Neuronal stem cell (in vitro differentiated cells): Measurements from ENCODE around the gene CDH13.

Experiments used
- DNase-seq: peaks from one replicate; pipeline ENCODE4 v3.0.0-alpha.2; 2013; ENCODE audit warnings: low spot score
- H2AFZ ChIP-seq: one replicate; pipeline ENCODE4 v1.6.1; 2013; ENCODE audit warnings: mild to moderate bottlenecking, low read length, inconsistent platforms
- H2AK5ac ChIP-seq: 2 replicates; pipeline ENCODE4 v1.6.1; 2013; ENCODE audit warnings: low read depth, mild to moderate bottlenecking, inconsistent platforms, low read length, moderate library complexity, mixed read lengths
- H2BK120ac ChIP-seq: 2 replicates; pipeline ENCODE4 v1.6.1; 2013; ENCODE audit warnings: low read depth, mild to moderate bottlenecking, inconsistent platforms, low read length, moderate library complexity, mixed read lengths
- H2BK12ac ChIP-seq: one replicate; pipeline ENCODE4 v1.6.1; 2013; ENCODE audit warnings: low read length, inconsistent platforms
- H2BK15ac ChIP-seq: 2 replicates; pipeline ENCODE4 v1.6.1; 2013; ENCODE audit warnings: mild to moderate bottlenecking, low read length, inconsistent platforms, mixed read lengths
- H2BK5ac ChIP-seq: one replicate; pipeline ENCODE4 v1.6.1; 2013; ENCODE audit warnings: inconsistent platforms, mild to moderate bottlenecking, low read length, moderate library complexity
- H3K14ac ChIP-seq: one replicate; pipeline ENCODE4 v1.6.1; 2013; ENCODE audit warnings: low read length, inconsistent platforms
- H3K18ac ChIP-seq: 2 replicates; pipeline ENCODE4 v1.6.1; 2013; ENCODE audit warnings: low read length, inconsistent platforms
- H3K23ac ChIP-seq: 2 replicates; pipeline ENCODE4 v1.6.1; 2013; ENCODE audit warnings: low read depth, mild to moderate bottlenecking, mixed read lengths, low read length, inconsistent platforms; ENCODE audit not compliant: poor library complexity
- H3K27ac ChIP-seq: replicated peaks from 3 replicates; pipeline ENCODE4 v1.5.1; 2013; ENCODE audit warnings: low read length, inconsistent platforms
- H3K27me3 ChIP-seq, 3 experiments: 2 replicates each; pipeline ENCODE4 v1.6.1; 2013; ENCODE audit warnings: low read length in 3 of 3, mild to moderate bottlenecking in 2 of 3, inconsistent platforms in 1 of 3, low read depth in 1 of 3, mixed read lengths in 1 of 3, moderate library complexity in 1 of 3; ENCODE audit not compliant: control insufficient read depth in 3 of 3, insufficient read depth in 3 of 3
- H3K36me3 ChIP-seq, 2 donors: replicated peaks in 1 of 2; 2 replicates each; pipeline ENCODE4 v1.6.1; 2013; ENCODE audit warnings: low read length in 2 of 2; ENCODE audit not compliant: control insufficient read depth in 2 of 2, insufficient read depth in 2 of 2
- H3K4ac ChIP-seq: 2 replicates; pipeline ENCODE4 v1.6.1; 2013; ENCODE audit warnings: inconsistent platforms, mild to moderate bottlenecking, low read length, moderate library complexity
- H3K4me1 ChIP-seq, 2 donors: 1 replicate in 1 of 2; 2 replicates in 1 of 2; pipeline ENCODE4 v1.6.1; 2013; ENCODE audit warnings: low read length in 2 of 2, low read depth in 1 of 2; ENCODE audit not compliant: control insufficient read depth in 2 of 2, insufficient read depth in 1 of 2
- H3K4me2 ChIP-seq: one replicate; pipeline ENCODE4 v1.6.1; 2013; ENCODE audit warnings: mild to moderate bottlenecking, low read length, inconsistent platforms; ENCODE audit not compliant: insufficient read depth, poor library complexity, severe bottlenecking
- H3K4me3 ChIP-seq, 2 donors: 2 replicates each; pipeline ENCODE4 v1.5.1; 2013; ENCODE audit warnings: low read length in 2 of 2, mild to moderate bottlenecking in 2 of 2, inconsistent platforms in 1 of 2, moderate library complexity in 1 of 2
- H3K79me1 ChIP-seq: one replicate; pipeline ENCODE4 v1.6.1; 2013; ENCODE audit warnings: low read depth, mild to moderate bottlenecking, inconsistent platforms, low read length, moderate library complexity
- H3K9ac ChIP-seq: one replicate; pipeline ENCODE4 v1.6.1; 2013; ENCODE audit warnings: mild to moderate bottlenecking, low read depth, low read length, inconsistent platforms; ENCODE audit not compliant: poor library complexity
- H3K9me3 ChIP-seq, 2 donors: replicated peaks in 1 of 2; 2 replicates each; pipeline versions ENCODE3 to v1.6.1; 2013; ENCODE audit warnings: low read length in 2 of 2, mild to moderate bottlenecking in 2 of 2, inconsistent platforms in 1 of 2, low read depth in 1 of 2, mixed read lengths in 1 of 2, moderate library complexity in 1 of 2; ENCODE audit not compliant: control insufficient read depth in 2 of 2, insufficient read depth in 1 of 2
- H4K8ac ChIP-seq: one replicate; pipeline ENCODE4 v1.6.1; 2013; ENCODE audit warnings: low read depth, mild to moderate bottlenecking, inconsistent platforms, low read length, moderate library complexity
- H4K91ac ChIP-seq: one replicate; pipeline ENCODE4 v1.6.1; 2013; ENCODE audit warnings: low read length, low read depth, mild to moderate bottlenecking, inconsistent platforms; ENCODE audit not compliant: poor library complexity
- WGBS, 2 donors: extraction: QIAGEN DNeasy Blood & Tissue Kit; methylation state at CpG; one replicate each; pipeline ENCODE4 v1.1.7; 2013; ENCODE audit warnings: missing lambda C conversion rate in 2 of 2, mixed read lengths in 1 of 2; ENCODE audit not compliant: insufficient read length in 2 of 2, insufficient replicate concordance in 1 of 2; ENCODE audit errors: extremely low coverage in 2 of 2; 5-methylcytosine and 5-hydroxymethylcytosine counted together

Gene CDH13

GRCh38 chr16:83366228-83366627 lies 739.5 kb downstream of the CDH13 start:
- H3K18ac ChIP-seq = no peak overlapping the region
- H4K8ac ChIP-seq = no peak overlapping the region
- H3K36me3 ChIP-seq = no peaks in the 10 kb centered on the region
- H4K91ac ChIP-seq = no peak overlapping the region
- no peak overlapping the region for H2BK120ac ChIP-seq
- H2BK15ac ChIP-seq = no peak overlapping the region
- WGBS, 2 donors = no CpG with 5 or more reads among the region's 12 CpGs
- no peak overlapping the region for H2BK12ac ChIP-seq
- no peaks in the 10 kb centered on the region for H3K27me3 ChIP-seq
- no peak overlapping the region for H3K4me3 ChIP-seq
- H3K9ac ChIP-seq = no peak overlapping the region
- H2BK5ac ChIP-seq = no peak overlapping the region
- H3K14ac ChIP-seq = no peak overlapping the region
- H3K27ac ChIP-seq = no peak overlapping the region
- H3K4ac ChIP-seq = no peak overlapping the region
- DNase-seq = no peak
- no peaks in the 10 kb centered on the region for H3K4me1 ChIP-seq
- no peak overlapping the region for H3K23ac ChIP-seq
- H3K9me3 ChIP-seq = no peaks in the 10 kb centered on the region
- H2AK5ac ChIP-seq = no peak overlapping the region
- H2AFZ ChIP-seq = no peak overlapping the region
- no peaks in the 10 kb centered on the region for H3K79me1 ChIP-seq
- H3K4me2 ChIP-seq = no peak overlapping the region

DNA sequence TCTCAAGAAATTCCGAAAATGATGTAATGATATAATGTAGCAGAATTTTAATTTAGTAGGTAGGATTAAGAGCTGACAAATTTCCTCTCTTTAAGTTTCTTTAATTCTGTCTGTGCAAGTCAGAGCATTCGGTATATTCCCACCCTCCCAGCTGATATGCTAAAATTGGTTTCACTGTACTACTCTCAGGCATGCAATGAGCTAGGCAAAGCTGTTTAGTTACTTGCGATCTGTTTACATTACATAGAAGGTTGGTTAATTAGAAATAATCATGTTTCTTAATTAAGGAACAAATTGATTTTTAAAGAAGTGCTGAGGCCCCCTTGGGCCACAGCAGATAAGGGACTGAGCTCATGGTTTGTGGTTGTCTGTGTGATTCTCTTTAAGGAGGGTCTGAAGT lies 748.2 kb downstream of the CDH13 start:
- no peak overlapping the region for H3K4ac ChIP-seq
- no peak overlapping the region for H2BK120ac ChIP-seq
- no peak overlapping the region for H3K23ac ChIP-seq
- H3K9ac ChIP-seq = no peak overlapping the region
- H2AFZ ChIP-seq = no peak overlapping the region
- H2BK5ac ChIP-seq = no peak overlapping the region
- H3K18ac ChIP-seq = no peak overlapping the region
- H3K27ac ChIP-seq = no peak overlapping the region
- no peaks in the 10 kb centered on the region for H3K27me3 ChIP-seq
- DNase-seq = no peak
- H3K36me3 ChIP-seq = no peaks in the 10 kb centered on the region
- H4K91ac ChIP-seq = no peak overlapping the region
- H3K14ac ChIP-seq = no peak overlapping the region
- WGBS, 2 donors = no CpG with 5 or more reads among the region's 3 CpGs
- no peak overlapping the region for H2BK12ac ChIP-seq
- no peak overlapping the region for H4K8ac ChIP-seq
- H3K79me1 ChIP-seq = no peaks in the 10 kb centered on the region
- H2BK15ac ChIP-seq = no peak overlapping the region
- H3K4me2 ChIP-seq = no peak overlapping the region
- H3K4me1 ChIP-seq = no peaks in the 10 kb centered on the region
- no peak overlapping the region for H2AK5ac ChIP-seq
- no peak overlapping the region for H3K4me3 ChIP-seq
- no peaks in the 10 kb centered on the region for H3K9me3 ChIP-seq

GRCh38 chr16:83389751-83390150 lies 763.0 kb downstream of the CDH13 start:
- Histone ChIP-seq H3K79me1 (no peaks in the 10 kb centered on the region), H3K14ac (no peak overlapping the region), H3K27ac (no peak overlapping the region), H3K4me3 (no peak overlapping the region), H2BK15ac (no peak overlapping the region), H3K27me3 (no peaks in the 10 kb centered on the region), H3K4ac (no peak overlapping the region), H3K9ac (no peak overlapping the region), H3K9me3 (no peaks in the 10 kb centered on the region), H3K23ac (no peak overlapping the region), H2BK12ac (no peak overlapping the region), H2AK5ac (no peak overlapping the region), H3K18ac (no peak overlapping the region), H2BK120ac (no peak overlapping the region), H3K36me3 (no peaks in the 10 kb centered on the region), H2AFZ (no peak overlapping the region), H3K4me2 (no peak overlapping the region), H4K91ac (no peak overlapping the region), H4K8ac (no peak overlapping the region), H3K4me1 (no peaks in the 10 kb centered on the region), H2BK5ac (no peak overlapping the region)
- no peak for DNase-seq
- no CpG with 5 or more reads among the region's 3 CpGs for WGBS, 2 donors

DNA sequence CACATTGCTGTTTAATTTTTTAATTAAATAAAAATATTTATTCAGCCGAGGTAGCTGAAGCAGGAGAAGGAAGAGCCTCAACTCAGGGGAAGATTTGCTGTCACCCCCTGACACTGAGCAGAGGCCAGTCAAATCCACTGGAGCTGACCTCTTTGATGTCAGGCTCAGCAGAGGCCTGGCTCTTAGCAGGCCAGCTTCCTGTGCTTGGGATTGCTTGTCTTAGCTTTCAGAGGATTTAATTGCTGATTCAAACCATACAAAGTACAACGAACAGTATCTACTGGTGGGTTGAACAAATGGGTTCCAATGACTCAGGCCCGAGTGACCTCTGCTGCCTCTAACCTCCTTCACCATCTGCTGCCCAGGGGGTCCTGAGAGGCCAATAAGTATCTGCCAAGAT lies 764.0 kb downstream of the CDH13 start:
- no peak overlapping the region for H3K4me2 ChIP-seq
- H3K79me1 ChIP-seq = no peaks in the 10 kb centered on the region
- no peaks in the 10 kb centered on the region for H3K36me3 ChIP-seq
- no peak overlapping the region for H3K4me3 ChIP-seq
- H3K27ac ChIP-seq = no peak overlapping the region
- H3K9me3 ChIP-seq = no peaks in the 10 kb centered on the region
- no peak overlapping the region for H2AFZ ChIP-seq
- no peaks in the 10 kb centered on the region for H3K4me1 ChIP-seq
- H3K9ac ChIP-seq = no peak overlapping the region
- DNase-seq = no peak
- H3K27me3 ChIP-seq = no peaks in the 10 kb centered on the region
- H3K18ac ChIP-seq = no peak overlapping the region
- no peak overlapping the region for H4K91ac ChIP-seq
- H3K23ac ChIP-seq = no peak overlapping the region
- H2AK5ac ChIP-seq = no peak overlapping the region
- WGBS, 2 donors = no CpG with 5 or more reads among the region's 3 CpGs
- no peak overlapping the region for H2BK12ac ChIP-seq
- no peak overlapping the region for H3K4ac ChIP-seq
- H3K14ac ChIP-seq = no peak overlapping the region
- H2BK15ac ChIP-seq = no peak overlapping the region
- no peak overlapping the region for H4K8ac ChIP-seq
- no peak overlapping the region for H2BK5ac ChIP-seq
- H2BK120ac ChIP-seq = no peak overlapping the region
